Subcutaneous abdominal adipose tissue (tissue), 5 donors: ENCODE results near the gene YTHDF2.
"Not testable (repeated sequence)": the region's sequence is repeated elsewhere in the genome, so short reads cannot be mapped to it uniquely, and the experiment has no call there.

Experiments
- H3K27ac ChIP-seq: one replicate; pipeline ENCODE4 v1.7.0; 2013; ENCODE audit warnings: low read depth, mild to moderate bottlenecking, inconsistent platforms, low read length, moderate library complexity
- H3K27me3 ChIP-seq, 5 donors: one replicate each; pipeline ENCODE4 v1.7.0; 2013; ENCODE audit warnings: low read length in 5 of 5, inconsistent platforms in 1 of 5; ENCODE audit not compliant: control insufficient read depth in 5 of 5, insufficient read depth in 4 of 5
- H3K36me3 ChIP-seq, 5 donors: one replicate each; pipeline ENCODE4 v1.7.0; 2013; ENCODE audit warnings: low read length in 5 of 5; ENCODE audit not compliant: control insufficient read depth in 5 of 5, insufficient read depth in 5 of 5
- H3K4me1 ChIP-seq, 5 donors: one replicate each; pipeline ENCODE4 v1.7.0; 2013; ENCODE audit warnings: low read length in 5 of 5, mild to moderate bottlenecking in 3 of 5, moderate library complexity in 1 of 5; ENCODE audit not compliant: control insufficient read depth in 5 of 5, insufficient read depth in 5 of 5
- H3K4me3 ChIP-seq, 5 donors: one replicate each; pipeline ENCODE4 v1.7.0; 2013; ENCODE audit warnings: low read length in 5 of 5, low read depth in 1 of 5
- H3K9ac ChIP-seq, 5 donors: one replicate each; pipeline ENCODE4 v1.7.0; 2013; ENCODE audit warnings: low read length in 5 of 5, mild to moderate bottlenecking in 4 of 5, moderate library complexity in 3 of 5
- H3K9me3 ChIP-seq, 5 donors: one replicate each; pipeline ENCODE4 v1.7.0; 2013; ENCODE audit warnings: low read length in 5 of 5; ENCODE audit not compliant: control insufficient read depth in 5 of 5
- donor health status: healthy.
- donor health status: healthy.
- donor health status: healthy.
- donor health status: healthy.
- donor health status: healthy.

The YTHDF2 gene

GRCh38 chr1:28736450-28737306 is at the start of gene YTHDF2:
Gene YTHDF2, plus strand, starts transcription at chr1:28736940. Its CDS starts 181 bp downstream, at chr1:28737121.
- H3K27ac ChIP-seq: peak within 1 kb of the TSS; percentile 96
- peaks cover 0 to 24% (median 18%) of the 10 kb centered on the region in 5 donors for H3K36me3 ChIP-seq
- H3K9me3 ChIP-seq: no peaks in the 10 kb centered on the region
- peak within 1 kb of the TSS; percentile 85 to 92 (median 89) for H3K4me3 ChIP-seq
- peaks cover 5 to 46% (median 38%) of the 10 kb centered on the region in 5 donors for H3K4me1 ChIP-seq
- H3K9ac ChIP-seq: peak within 1 kb of the TSS; percentile 84 to 100 (median 100)
- H3K27me3 ChIP-seq: no peaks in the 10 kb centered on the region

GRCh38 chr1:28691627-28692026 is 45.1 kb upstream of the YTHDF2 start:
- not testable (repeated sequence) for H3K27ac ChIP-seq, H3K4me3 ChIP-seq, H3K27me3 ChIP-seq, H3K9ac ChIP-seq, H3K9me3 ChIP-seq, H3K4me1 ChIP-seq
- peaks cover 16 to 33% (median 26%) of the 10 kb centered on the region in 5 donors for H3K36me3 ChIP-seq

GRCh38 chr1:28703629-28704028 is 33.1 kb upstream of the YTHDF2 start:
- Histone ChIP-seq H3K27ac (no peak overlapping the region), H3K4me3 (no peak overlapping the region), H3K27me3 (no peaks in the 10 kb centered on the region), H3K4me1 (no peaks in the 10 kb centered on the region), H3K36me3 (peaks cover 11 to 63% (median 34%) of the 10 kb centered on the region in 5 donors), H3K9ac (no peak overlapping the region), H3K9me3 (no peaks in the 10 kb centered on the region)

- Histone ChIP-seq H3K4me3 (no peak overlapping the region), H3K4me1 (peaks cover 0 to 9% (median 0%) of the 10 kb centered on the region in 5 donors), H3K27ac (no peak overlapping the region), H3K36me3 (peaks cover 12 to 38% (median 29%) of the 10 kb centered on the region in 5 donors), H3K9ac (no peak overlapping the region), H3K9me3 (no peaks in the 10 kb centered on the region), H3K27me3 (no peaks in the 10 kb centered on the region)
Measured at GRCh38 chr1:28716336-28716735, 20.4 kb upstream of the YTHDF2 start.

GRCh38 chr1:28718166-28718565 is 18.6 kb upstream of the YTHDF2 start:
- peaks cover 7 to 22% (median 18%) of the 10 kb centered on the region in 5 donors for H3K36me3 ChIP-seq
- H3K9me3 ChIP-seq: no peaks in the 10 kb centered on the region
- no peak overlapping the region for H3K27ac ChIP-seq
- H3K4me3 ChIP-seq: no peak overlapping the region
- H3K9ac ChIP-seq: no peak overlapping the region
- H3K27me3 ChIP-seq: no peaks in the 10 kb centered on the region
- H3K4me1 ChIP-seq: peaks cover 0 to 9% (median 0%) of the 10 kb centered on the region in 5 donors

GRCh38 chr1:28718586-28719331 is 18.0 kb upstream of the YTHDF2 start:
- peaks cover 0 to 9% (median 0%) of the 10 kb centered on the region in 5 donors for H3K4me1 ChIP-seq
- no peak overlapping the region for H3K4me3 ChIP-seq
- peaks cover 4 to 17% (median 14%) of the 10 kb centered on the region in 5 donors for H3K36me3 ChIP-seq
- no peaks in the 10 kb centered on the region for H3K9me3 ChIP-seq
- no peaks in the 10 kb centered on the region for H3K27me3 ChIP-seq
- H3K9ac ChIP-seq: no peak overlapping the region
- no peak overlapping the region for H3K27ac ChIP-seq

- H3K27ac ChIP-seq: no peak overlapping the region
Measured at GRCh38 chr1:28719332-28719619, 17.5 kb upstream of the YTHDF2 start.

GRCh38 chr1:28720376-28720775 is 16.4 kb upstream of the YTHDF2 start:
- no peaks in the 10 kb centered on the region for H3K27me3 ChIP-seq
- H3K36me3 ChIP-seq: peaks cover 0 to 3% (median 0%) of the 10 kb centered on the region in 5 donors
- no peak overlapping the region for H3K4me3 ChIP-seq
- H3K27ac ChIP-seq: no peak overlapping the region
- no peak overlapping the region for H3K9ac ChIP-seq
- no peaks in the 10 kb centered on the region for H3K9me3 ChIP-seq
- peaks cover 0 to 9% (median 0%) of the 10 kb centered on the region in 5 donors for H3K4me1 ChIP-seq

More at GRCh38 chr1:28719332-28719619, 17.5 kb upstream of the YTHDF2 start:
- Histone ChIP-seq H3K9me3 (no peaks in the 10 kb centered on the region), H3K27me3 (no peaks in the 10 kb centered on the region), H3K36me3 (peaks cover 4 to 12% (median 9%) of the 10 kb centered on the region in 5 donors), H3K4me1 (peaks cover 0 to 9% (median 0%) of the 10 kb centered on the region in 5 donors), H3K4me3 (no peak overlapping the region), H3K9ac (no peak overlapping the region)

GRCh38 chr1:28721927-28722326 is 14.8 kb upstream of the YTHDF2 start:
- not testable (repeated sequence) for H3K4me3 ChIP-seq, H3K27ac ChIP-seq, H3K27me3 ChIP-seq, H3K36me3 ChIP-seq, H3K9ac ChIP-seq, H3K4me1 ChIP-seq, H3K9me3 ChIP-seq

GRCh38 chr1:28725365-28725764 is 11.4 kb upstream of the YTHDF2 start:
- not testable (repeated sequence) for H3K27ac ChIP-seq, H3K4me3 ChIP-seq, H3K4me1 ChIP-seq, H3K9ac ChIP-seq, H3K27me3 ChIP-seq, H3K9me3 ChIP-seq, H3K36me3 ChIP-seq
